ENCODE measurements around the gene TPRG1.

TPRG1 gene

GRCh38 chr3:189286188-189286587, 114.4 kb downstream of the TPRG1 start:
- no peak for DNase-seq

GRCh38 chr3:189286916-189287315, 115.1 kb downstream of the TPRG1 start:
- no peak for DNase-seq

GRCh38 chr3:189288348-189289235, 116.8 kb downstream of the TPRG1 start:
- DNase-seq = no peak

GRCh38 chr3:189289251-189289650, 117.5 kb downstream of the TPRG1 start:
- no peak for DNase-seq

GRCh38 chr3:189292667-189293484, 121.1 kb downstream of the TPRG1 start:
- DNase-seq = peak; percentile 88 to 97

- DNase-seq = no peak
Observed at GRCh38 chr3:189294649-189295048, 122.9 kb downstream of the TPRG1 start.

GRCh38 chr3:189295089-189295488, 123.3 kb downstream of the TPRG1 start:
- DNase-seq = no peak

- no peak for DNase-seq
Observed at GRCh38 chr3:189297932-189298331, 126.2 kb downstream of the TPRG1 start.

- no peak for DNase-seq
Observed at GRCh38 chr3:189298469-189299375, 127.0 kb downstream of the TPRG1 start.

GRCh38 chr3:189300345-189300744, 128.6 kb downstream of the TPRG1 start:
- no peak for DNase-seq

GRCh38 chr3:189301479-189301878, 129.7 kb downstream of the TPRG1 start:
- DNase-seq = no peak

GRCh38 chr3:189303584-189303983, 131.8 kb downstream of the TPRG1 start:
- DNase-seq = no peak

GRCh38 chr3:189304465-189305351, 132.9 kb downstream of the TPRG1 start:
- peak; percentile 98 to 99 for DNase-seq

- DNase-seq = peak in 1 of 2 experiments; percentile 56
Observed at GRCh38 chr3:189305412-189305811, 133.6 kb downstream of the TPRG1 start.

- DNase-seq = no peak
Observed at GRCh38 chr3:189307963-189308362, 136.2 kb downstream of the TPRG1 start.

- peak in 1 of 2 experiments; percentile 41 for DNase-seq
Observed at GRCh38 chr3:189308608-189309007, 136.8 kb downstream of the TPRG1 start.

- no peak for DNase-seq
Observed at GRCh38 chr3:189309400-189309975, 137.7 kb downstream of the TPRG1 start.

GRCh38 chr3:189311521-189311920, 139.8 kb downstream of the TPRG1 start:
- no peak for DNase-seq

GRCh38 chr3:189312866-189313265, 141.1 kb downstream of the TPRG1 start:
- DNase-seq = no peak

GRCh38 chr3:189316296-189317019, 144.7 kb downstream of the TPRG1 start:
- DNase-seq = peak; percentile 76 to 91

GRCh38 chr3:189317911-189318310, 146.1 kb downstream of the TPRG1 start:
- DNase-seq = no peak

Measured in NCI-H2081 (cell line).